Measurements from ENCODE around the gene KRT33B. TPM values are rescaled to one million over a fixed set of nuclear protein-coding genes. Genes with fewer than 3 reads are reported as not detected.

KRT33B gene
- total and polyA plus RNA-seq, 2 of the 8 experiments (the other 6 are each of a cell fraction or from before 2014, with no cell fraction given): not detected

DNA sequence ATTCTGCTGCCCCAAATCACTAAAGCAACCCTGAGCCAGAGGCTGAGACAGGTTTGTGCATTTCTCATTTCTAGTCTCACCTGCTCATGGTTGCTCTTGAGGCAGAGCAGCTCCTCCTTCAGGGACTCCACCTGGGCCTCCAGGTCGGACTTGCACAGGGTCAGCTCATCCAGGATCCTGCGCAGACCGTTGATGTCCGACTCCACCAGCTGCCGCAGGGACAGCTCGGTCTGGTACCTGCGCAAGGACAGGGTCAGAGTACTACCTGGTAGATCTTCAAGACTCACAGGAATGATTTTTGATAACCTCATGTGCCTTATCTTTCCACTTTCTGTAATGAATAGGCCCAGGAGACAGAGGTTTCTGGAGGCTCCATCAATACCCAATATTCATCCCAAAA lies 26.7 kb upstream of the KRT33B start:
- Histone ChIP-seq H3K79me1 (ENCODE audit: low read depth, low read length) (no peaks in the 10 kb centered on the region), H3K23me2 (ENCODE audit: low read depth, low read length) (no peaks in the 10 kb centered on the region), H3K56ac (replicated peaks; ENCODE audit: insufficient read length, low read depth, low read length) (no peak overlapping the region), H3K9me3 (ENCODE audit: insufficient read depth in 2 of 2, low read depth in 1 of 2, low read length in 1 of 2) (no peaks in the 10 kb centered on the region), H2AK5ac (ENCODE audit: low read depth, low read length) (no peak overlapping the region), H2AFZ (ENCODE audit: low read length) (no peak overlapping the region), H3K4me2 (ENCODE audit: insufficient read depth in 1 of 2, low read depth in 2 of 2, low read length in 2 of 2) (no peak overlapping the region), H3K4me1 (replicated peaks in 1 of 4; ENCODE audit: control insufficient read depth in 3 of 4, insufficient read depth in 4 of 4, low read length in 3 of 4) (no peaks in the 10 kb centered on the region), H3K14ac (ENCODE audit: insufficient read length) (no peak overlapping the region), H3K4ac (replicated peaks; ENCODE audit: insufficient read length, low read depth, low read length) (no peak overlapping the region), H2BK5ac (ENCODE audit: low read depth, low read length) (no peak overlapping the region), H3K27ac (ENCODE audit: low read depth, low read length) (no peak overlapping the region), H4K20me1 (replicated peaks in 1 of 2; ENCODE audit: control insufficient read depth in 1 of 2, insufficient read depth in 2 of 2, low read length in 2 of 2) (no peaks in the 10 kb centered on the region), H3K9ac (replicated peaks in 1 of 4; ENCODE audit: extremely low read depth in 1 of 4, low read depth in 3 of 4, low read length in 3 of 4) (no peak overlapping the region), H3K79me2 (ENCODE audit: control insufficient read depth in 1 of 2, insufficient read depth in 2 of 2, low read length in 2 of 2) (no peaks in the 10 kb centered on the region), H3K23ac (ENCODE audit: insufficient read length) (no peak overlapping the region), H3K4me3 (ENCODE audit: extremely low read depth in 1 of 4, insufficient read depth in 2 of 4, low read depth in 3 of 4, low read length in 4 of 4) (no peak overlapping the region), H2BK12ac (ENCODE audit: low read depth, low read length) (no peak overlapping the region), H2BK120ac (replicated peaks; ENCODE audit: low read depth, low read length) (no peak overlapping the region), H2BK15ac (ENCODE audit: low read length) (no peak overlapping the region), H3K36me3 (ENCODE audit: control insufficient read depth in 2 of 4, insufficient read depth in 4 of 4, low read length in 3 of 4) (no peaks in the 10 kb centered on the region), H4K8ac (ENCODE audit: extremely low read depth, insufficient read depth, low read length) (no peak overlapping the region), H4K5ac (ENCODE audit: insufficient read length, low read depth, low read length) (no peak overlapping the region), H4K91ac (replicated peaks; ENCODE audit: insufficient read length, low read length) (no peak overlapping the region), H3K18ac (ENCODE audit: extremely low read depth, low read length) (no peak overlapping the region), H2BK20ac (ENCODE audit: low read length) (no peak overlapping the region), H3K27me3 (replicated peaks in 1 of 4; ENCODE audit: control insufficient read depth in 3 of 4, extremely low read depth in 1 of 4, insufficient read depth in 3 of 4, low read length in 3 of 4) (no peaks in the 10 kb centered on the region; a peak in 1 of 7 replicates)
- TF ChIP-seq JUN (IDR thresholded peaks at IDR 0.05; ENCODE audit: low read depth, low read length) (no peak), RXRA (IDR thresholded peaks at IDR 0.05; ENCODE audit: insufficient read depth, low read depth, low read length) (no peak), MAFK (IDR thresholded peaks at IDR 0.05; ENCODE audit: low read depth, low read length) (no peak), ASH2L (IDR thresholded peaks at IDR 0.05; ENCODE audit: low read length) (no peak), TCF12 (IDR thresholded peaks at IDR 0.05; ENCODE audit: low read depth, low read length) (no peak), EP300 (IDR thresholded peaks at IDR 0.05; ENCODE audit: borderline replicate concordance in 1 of 2, low read depth in 2 of 2, low read length in 2 of 2) (no peak)
- TF ChIP-seq, protein P1, sequence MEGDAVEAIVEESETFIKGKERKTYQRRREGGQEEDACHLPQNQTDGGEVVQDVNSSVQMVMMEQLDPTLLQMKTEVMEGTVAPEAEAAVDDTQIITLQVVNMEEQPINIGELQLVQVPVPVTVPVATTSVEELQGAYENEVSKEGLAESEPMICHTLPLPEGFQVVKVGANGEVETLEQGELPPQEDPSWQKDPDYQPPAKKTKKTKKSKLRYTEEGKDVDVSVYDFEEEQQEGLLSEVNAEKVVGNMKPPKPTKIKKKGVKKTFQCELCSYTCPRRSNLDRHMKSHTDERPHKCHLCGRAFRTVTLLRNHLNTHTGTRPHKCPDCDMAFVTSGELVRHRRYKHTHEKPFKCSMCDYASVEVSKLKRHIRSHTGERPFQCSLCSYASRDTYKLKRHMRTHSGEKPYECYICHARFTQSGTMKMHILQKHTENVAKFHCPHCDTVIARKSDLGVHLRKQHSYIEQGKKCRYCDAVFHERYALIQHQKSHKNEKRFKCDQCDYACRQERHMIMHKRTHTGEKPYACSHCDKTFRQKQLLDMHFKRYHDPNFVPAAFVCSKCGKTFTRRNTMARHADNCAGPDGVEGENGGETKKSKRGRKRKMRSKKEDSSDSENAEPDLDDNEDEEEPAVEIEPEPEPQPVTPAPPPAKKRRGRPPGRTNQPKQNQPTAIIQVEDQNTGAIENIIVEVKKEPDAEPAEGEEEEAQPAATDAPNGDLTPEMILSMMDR (IDR thresholded peaks at IDR 0.05; ENCODE audit: control extremely low read depth in 1 of 3, insufficient read depth in 1 of 3, low read depth in 1 of 3, low read length in 3 of 3): no peak
- DNase-seq (ENCODE audit: low read depth in 1 of 2, low spot score in 2 of 2): no peak
- 100% methylated on average over 7 of the region's 7 CpGs; no CpG with 5 or more reads in 1 of the 2 experiments for WGBS, 2 experiments (ENCODE audit: extremely low coverage in 1 of 2, insufficient coverage in 1 of 2, insufficient read length in 1 of 2, insufficient replicate concordance in 2 of 2, low coverage in 1 of 2, low lambda C conversion rate in 2 of 2, missing lambda C conversion rate in 1 of 2)
- CTCF ChIA-PET (ENCODE audit: partially characterized antibody): interaction anchor here (0.7 to 1.6 kb wide), 3 partner anchors 21 to 549 kb away, joined by 3 to 4 read pairs (median 4); no protein-coding TSS in a partner anchor
- POLR2A ChIA-PET (ENCODE audit: partially characterized antibody): no interaction called here
- no peak for FAIRE-seq
